K562 (cell line): ENCODE results near the gene CRIP1. TPM values are rescaled to one million over a fixed set of nuclear protein-coding genes. Genes with fewer than 3 reads are reported as not detected.

Experiments
- DDX20 ChIP-seq: fragments of 450-650 bp; IDR thresholded peaks from 2 replicates; pipeline ENCODE4 v1.6.1; 2016; ENCODE audit warnings: missing genetic modification characterization, low read depth, mild to moderate bottlenecking, missing compliant biosample characterization, moderate library complexity
- DMBX1 ChIP-seq: fragments of 250-450 bp; sonication (Bioruptor Pico); IDR thresholded peaks from 2 replicates; pipeline ENCODE4 v1.8.0; 2022; ENCODE audit warnings: inconsistent platforms, mild to moderate bottlenecking, moderate library complexity, borderline replicate concordance
- E2F3 ChIP-seq: fragments of 250-450 bp; sonication (Bioruptor Pico); IDR thresholded peaks from 2 replicates; pipeline ENCODE4 v1.4.0; 2020; ENCODE audit warnings: mild to moderate bottlenecking
- HBP1 ChIP-seq: fragments of 450-650 bp; formaldehyde crosslinking; IDR thresholded peaks from 2 replicates; pipeline ENCODE4 v1.4.0; 2022; ENCODE audit warnings: missing genetic modification characterization
- HSF4 ChIP-seq: fragments of 250-450 bp; sonication (Bioruptor Pico); IDR thresholded peaks from 2 replicates; pipeline ENCODE4 v2.1.2; 2022; ENCODE audit warnings: mild to moderate bottlenecking, moderate library complexity, borderline replicate concordance
- NR1H2 ChIP-seq: sonication (generic); formaldehyde crosslinking; IDR thresholded peaks from 2 replicates; pipeline ENCODE4 v1.4.0; 2020; ENCODE audit warnings: mild to moderate bottlenecking, missing genetic modification reagents
- PHF8 ChIP-seq: fragments of 200-600 bp; sonication (generic); IDR thresholded peaks from 2 replicates; pipeline ENCODE4 v1.6.1; 2012; ENCODE audit warnings: mixed run types, mild to moderate bottlenecking, inconsistent platforms, low read length, moderate library complexity, borderline replicate concordance
- PML ChIP-seq: IDR thresholded peaks from 2 replicates; pipeline ENCODE4 v1.6.1; 2012; ENCODE audit warnings: low read length, inconsistent platforms
- RFX1 ChIP-seq: fragments of 450-650 bp; IDR thresholded peaks from 2 replicates; pipeline ENCODE4 v1.6.1; 2016; ENCODE audit warnings: mild to moderate bottlenecking, moderate library complexity
- ZNF121 ChIP-seq: sonication (generic); formaldehyde crosslinking; conservative IDR thresholded peaks from 2 replicates; pipeline ENCODE4 v1.8.0; 2022; ENCODE audit warnings: missing genetic modification reagents
- ZNF217 ChIP-seq: sonication (generic); formaldehyde crosslinking; IDR thresholded peaks from 2 replicates; pipeline ENCODE4 v1.8.0; 2022; ENCODE audit warnings: mild to moderate bottlenecking, missing genetic modification reagents
- polyA plus RNA-seq, 8 experiments: library from polyadenylated mRNA; depleted of rRNA in 4 of 8; stranded (reverse) in 5 of 8; unstranded in 3 of 8; fragments of >200 nt; fragmentation: Nextera tagmentation in 2 of 8; fragmentation: Illumina TruSeq in 1 of 8; extraction: Ambion mirVana in 2 of 8; extraction: Trizol in 1 of 8; gene quantifications; 2 replicates each; pipeline versions ENCODE4 v1.2.1 to v1.2.3, GENCODE V29; 2011 to 2014; ENCODE audit warnings: inconsistent platforms in 1 of 8, missing spikeins in 1 of 8
- total RNA-seq, 7 experiments: library from RNA; depleted of rRNA in 6 of 7; stranded (reverse); fragments of >200 nt in 6 of 7; fragmentation: Illumina TruSeq in 2 of 7; extraction: Trizol in 2 of 7; gene quantifications; 2 replicates each; pipeline versions ENCODE4 v1.2.1 to v1.2.3, GENCODE V29; 2011 to 2021; ENCODE audit warnings: low replicate concordance in 1 of 7
- TF ChIP-seq, protein P1 (sequence below): fragments of 200-600 bp; sonication (generic); IDR thresholded peaks from one replicate; pipeline ENCODE4 v1.6.1; 2012; ENCODE audit warnings: mild to moderate bottlenecking, low read depth, low read length, inconsistent platforms

Gene CRIP1
- total and polyA plus RNA-seq, 9 of the 15 experiments (the other 6 are each of a cell fraction or from before 2014, with no cell fraction given): 0.11 to 0.58 (median 0.14) TPM; not detected in 6

GRCh38 chr14:105503935-105504692, 17.4 kb downstream of the CRIP1 start (continued):
- TF ChIP-seq, protein P1, sequence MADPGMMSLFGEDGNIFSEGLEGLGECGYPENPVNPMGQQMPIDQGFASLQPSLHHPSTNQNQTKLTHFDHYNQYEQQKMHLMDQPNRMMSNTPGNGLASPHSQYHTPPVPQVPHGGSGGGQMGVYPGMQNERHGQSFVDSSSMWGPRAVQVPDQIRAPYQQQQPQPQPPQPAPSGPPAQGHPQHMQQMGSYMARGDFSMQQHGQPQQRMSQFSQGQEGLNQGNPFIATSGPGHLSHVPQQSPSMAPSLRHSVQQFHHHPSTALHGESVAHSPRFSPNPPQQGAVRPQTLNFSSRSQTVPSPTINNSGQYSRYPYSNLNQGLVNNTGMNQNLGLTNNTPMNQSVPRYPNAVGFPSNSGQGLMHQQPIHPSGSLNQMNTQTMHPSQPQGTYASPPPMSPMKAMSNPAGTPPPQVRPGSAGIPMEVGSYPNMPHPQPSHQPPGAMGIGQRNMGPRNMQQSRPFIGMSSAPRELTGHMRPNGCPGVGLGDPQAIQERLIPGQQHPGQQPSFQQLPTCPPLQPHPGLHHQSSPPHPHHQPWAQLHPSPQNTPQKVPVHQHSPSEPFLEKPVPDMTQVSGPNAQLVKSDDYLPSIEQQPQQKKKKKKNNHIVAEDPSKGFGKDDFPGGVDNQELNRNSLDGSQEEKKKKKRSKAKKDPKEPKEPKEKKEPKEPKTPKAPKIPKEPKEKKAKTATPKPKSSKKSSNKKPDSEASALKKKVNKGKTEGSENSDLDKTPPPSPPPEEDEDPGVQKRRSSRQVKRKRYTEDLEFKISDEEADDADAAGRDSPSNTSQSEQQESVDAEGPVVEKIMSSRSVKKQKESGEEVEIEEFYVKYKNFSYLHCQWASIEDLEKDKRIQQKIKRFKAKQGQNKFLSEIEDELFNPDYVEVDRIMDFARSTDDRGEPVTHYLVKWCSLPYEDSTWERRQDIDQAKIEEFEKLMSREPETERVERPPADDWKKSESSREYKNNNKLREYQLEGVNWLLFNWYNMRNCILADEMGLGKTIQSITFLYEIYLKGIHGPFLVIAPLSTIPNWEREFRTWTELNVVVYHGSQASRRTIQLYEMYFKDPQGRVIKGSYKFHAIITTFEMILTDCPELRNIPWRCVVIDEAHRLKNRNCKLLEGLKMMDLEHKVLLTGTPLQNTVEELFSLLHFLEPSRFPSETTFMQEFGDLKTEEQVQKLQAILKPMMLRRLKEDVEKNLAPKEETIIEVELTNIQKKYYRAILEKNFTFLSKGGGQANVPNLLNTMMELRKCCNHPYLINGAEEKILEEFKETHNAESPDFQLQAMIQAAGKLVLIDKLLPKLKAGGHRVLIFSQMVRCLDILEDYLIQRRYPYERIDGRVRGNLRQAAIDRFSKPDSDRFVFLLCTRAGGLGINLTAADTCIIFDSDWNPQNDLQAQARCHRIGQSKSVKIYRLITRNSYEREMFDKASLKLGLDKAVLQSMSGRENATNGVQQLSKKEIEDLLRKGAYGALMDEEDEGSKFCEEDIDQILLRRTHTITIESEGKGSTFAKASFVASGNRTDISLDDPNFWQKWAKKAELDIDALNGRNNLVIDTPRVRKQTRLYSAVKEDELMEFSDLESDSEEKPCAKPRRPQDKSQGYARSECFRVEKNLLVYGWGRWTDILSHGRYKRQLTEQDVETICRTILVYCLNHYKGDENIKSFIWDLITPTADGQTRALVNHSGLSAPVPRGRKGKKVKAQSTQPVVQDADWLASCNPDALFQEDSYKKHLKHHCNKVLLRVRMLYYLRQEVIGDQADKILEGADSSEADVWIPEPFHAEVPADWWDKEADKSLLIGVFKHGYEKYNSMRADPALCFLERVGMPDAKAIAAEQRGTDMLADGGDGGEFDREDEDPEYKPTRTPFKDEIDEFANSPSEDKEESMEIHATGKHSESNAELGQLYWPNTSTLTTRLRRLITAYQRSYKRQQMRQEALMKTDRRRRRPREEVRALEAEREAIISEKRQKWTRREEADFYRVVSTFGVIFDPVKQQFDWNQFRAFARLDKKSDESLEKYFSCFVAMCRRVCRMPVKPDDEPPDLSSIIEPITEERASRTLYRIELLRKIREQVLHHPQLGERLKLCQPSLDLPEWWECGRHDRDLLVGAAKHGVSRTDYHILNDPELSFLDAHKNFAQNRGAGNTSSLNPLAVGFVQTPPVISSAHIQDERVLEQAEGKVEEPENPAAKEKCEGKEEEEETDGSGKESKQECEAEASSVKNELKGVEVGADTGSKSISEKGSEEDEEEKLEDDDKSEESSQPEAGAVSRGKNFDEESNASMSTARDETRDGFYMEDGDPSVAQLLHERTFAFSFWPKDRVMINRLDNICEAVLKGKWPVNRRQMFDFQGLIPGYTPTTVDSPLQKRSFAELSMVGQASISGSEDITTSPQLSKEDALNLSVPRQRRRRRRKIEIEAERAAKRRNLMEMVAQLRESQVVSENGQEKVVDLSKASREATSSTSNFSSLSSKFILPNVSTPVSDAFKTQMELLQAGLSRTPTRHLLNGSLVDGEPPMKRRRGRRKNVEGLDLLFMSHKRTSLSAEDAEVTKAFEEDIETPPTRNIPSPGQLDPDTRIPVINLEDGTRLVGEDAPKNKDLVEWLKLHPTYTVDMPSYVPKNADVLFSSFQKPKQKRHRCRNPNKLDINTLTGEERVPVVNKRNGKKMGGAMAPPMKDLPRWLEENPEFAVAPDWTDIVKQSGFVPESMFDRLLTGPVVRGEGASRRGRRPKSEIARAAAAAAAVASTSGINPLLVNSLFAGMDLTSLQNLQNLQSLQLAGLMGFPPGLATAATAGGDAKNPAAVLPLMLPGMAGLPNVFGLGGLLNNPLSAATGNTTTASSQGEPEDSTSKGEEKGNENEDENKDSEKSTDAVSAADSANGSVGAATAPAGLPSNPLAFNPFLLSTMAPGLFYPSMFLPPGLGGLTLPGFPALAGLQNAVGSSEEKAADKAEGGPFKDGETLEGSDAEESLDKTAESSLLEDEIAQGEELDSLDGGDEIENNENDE: no peak
- TF ChIP-seq PML (no peak), E2F3 (CRISPR knock-in tag) (no peak), HBP1 (CRISPR knock-in tag) (no peak), ZNF121 (no peak), NR1H2 (no peak), DDX20 (tag) (no peak), HSF4 (CRISPR knock-in tag) (no peak), DMBX1 (CRISPR knock-in tag) (no peak), RFX1 (no peak), PHF8 (no peak), ZNF217 (CRISPR knock-in tag) (no peak)
